Karpas-422 (cell line): ENCODE measurements around the gene CENPL. TPM values are rescaled to one million over a fixed set of nuclear protein-coding genes. Genes with fewer than 3 reads are reported as not detected.
"Not testable (repeated sequence)": the region's sequence is repeated elsewhere in the genome, so short reads cannot be mapped to it uniquely, and the experiment has no call there.

ENCODE experiments used
- DNase-seq: peaks from one replicate; pipeline ENCODE4 v3.0.0-alpha.2; 2015
- H2AFZ ChIP-seq: fragments of 200-600 bp; sonication (generic); 2 replicates; pipeline ENCODE4 v1.6.1; 2014; ENCODE audit warnings: antibody characterized with exemption, low read length, mixed read lengths
- H3K27ac ChIP-seq: fragments of 200-600 bp; sonication (generic); 2 replicates; pipeline ENCODE4 v1.5.1; 2014; ENCODE audit warnings: mild to moderate bottlenecking, low read length, moderate library complexity
- H3K27me3 ChIP-seq: fragments of 200-600 bp; sonication (generic); 2 replicates; pipeline ENCODE4 v1.6.1; 2014; ENCODE audit warnings: low read length, mixed read lengths
- H3K36me3 ChIP-seq: fragments of 200-600 bp; sonication (generic); 2 replicates; pipeline ENCODE4 v1.6.1; 2014; ENCODE audit warnings: low read length, mixed read lengths; ENCODE audit not compliant: insufficient read depth
- H3K4me1 ChIP-seq: fragments of 200-600 bp; sonication (generic); 2 replicates; pipeline ENCODE4 v1.6.1; 2014; ENCODE audit warnings: mild to moderate bottlenecking, low read length, mixed read lengths
- H3K4me2 ChIP-seq: fragments of 200-600 bp; sonication (generic); 2 replicates; pipeline ENCODE4 v1.6.1; 2014; ENCODE audit warnings: low read length, low read depth, mild to moderate bottlenecking; ENCODE audit not compliant: poor library complexity, severe bottlenecking
- H3K4me3 ChIP-seq: fragments of 200-600 bp; sonication (generic); 2 replicates; pipeline ENCODE4 v1.5.1; 2014; ENCODE audit warnings: mild to moderate bottlenecking, antibody characterized with exemption, low read length, mixed read lengths
- H3K79me2 ChIP-seq: fragments of 200-600 bp; sonication (generic); 2 replicates; pipeline ENCODE4 v1.6.1; 2014; ENCODE audit warnings: mild to moderate bottlenecking, low read length, mixed read lengths
- H3K9ac ChIP-seq: fragments of 200-600 bp; sonication (generic); 2 replicates; pipeline ENCODE4 v1.6.0; 2014; ENCODE audit warnings: low read length
- H3K9me2 ChIP-seq: fragments of 200-600 bp; sonication (generic), shearing (Covaris generic); replicated peaks from 2 replicates; pipeline ENCODE4 v1.6.0; 2014; ENCODE audit warnings: mild to moderate bottlenecking, low read length, moderate library complexity; ENCODE audit not compliant: insufficient read depth
- H3K9me3 ChIP-seq: fragments of 300-700, 200-600 bp; sonication (generic); 2 replicates; pipeline ENCODE4 v1.6.1; 2014; ENCODE audit warnings: low read length, mixed read lengths
- H4K20me1 ChIP-seq: fragments of 200-600 bp; sonication (generic); 2 replicates; pipeline ENCODE4 v1.6.1; 2014; ENCODE audit warnings: mild to moderate bottlenecking, antibody characterized with exemption, low read length, low read depth; ENCODE audit not compliant: insufficient read depth
- total RNA-seq: library from RNA; depleted of rRNA; stranded (reverse); fragments of >200 nt; shearing (Covaris generic); gene quantifications from 2 replicates; pipeline ENCODE4 v1.2.3, GENCODE V29; 2014; ENCODE audit warnings: low replicate concordance

The CENPL gene
- total RNA-seq, 1 experiment from 2014 or later: 29.3 TPM

DNA sequence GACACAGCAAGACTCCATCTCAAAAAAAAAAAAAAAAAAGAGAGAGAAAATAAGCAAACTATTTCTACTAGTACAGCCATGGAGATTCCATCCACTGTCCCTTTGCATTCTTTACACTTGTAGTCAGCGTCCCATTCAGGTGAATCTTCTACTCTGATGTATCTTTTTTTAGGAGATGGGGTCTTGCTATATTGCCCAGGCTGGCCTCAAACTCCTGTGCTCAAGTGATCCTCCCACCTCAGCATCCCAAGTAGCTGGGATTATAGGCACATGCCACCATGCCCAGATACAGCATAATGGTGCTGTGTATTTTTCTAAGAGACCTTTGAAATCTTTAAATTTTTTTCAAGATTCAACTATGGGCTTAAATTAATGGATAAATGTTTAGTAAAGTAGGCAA lies 8.1 kb upstream of the CENPL start:
- Histone ChIP-seq H3K27me3 (no peaks in the 10 kb centered on the region), H4K20me1 (no peaks in the 10 kb centered on the region), H3K36me3 (peaks cover 26% of the 10 kb centered on the region), H3K4me3 (no peak overlapping the region), H3K79me2 (no peaks in the 10 kb centered on the region; the same call in 1 of the 2 replicates), H2AFZ (no peak overlapping the region), H3K27ac (no peak overlapping the region), H3K9me3 (no peaks in the 10 kb centered on the region), H3K9ac (no peak overlapping the region), H3K9me2 (no peaks in the 10 kb centered on the region), H3K4me2 (no peak overlapping the region), H3K4me1 (no peaks in the 10 kb centered on the region)
- no peak for DNase-seq

DNA sequence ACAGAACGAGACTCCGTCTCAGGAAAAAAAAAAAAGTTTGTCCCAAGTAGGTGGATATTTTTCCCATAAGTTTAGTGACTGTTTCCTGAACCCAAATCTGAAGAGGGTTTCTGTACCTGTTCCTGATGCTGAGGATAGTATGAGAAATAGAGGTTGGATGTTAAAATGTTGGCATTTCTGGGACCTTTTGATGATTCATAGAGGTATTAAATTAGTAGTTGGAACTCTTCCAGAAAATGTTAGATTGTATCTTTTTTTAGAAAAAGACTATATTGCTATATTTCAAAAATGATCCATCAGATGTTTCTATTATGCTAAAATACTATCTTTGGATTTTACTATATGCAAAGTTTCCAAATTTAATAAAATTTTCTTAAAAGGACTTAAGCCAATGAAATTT lies 2.9 kb upstream of the CENPL start:
- Histone ChIP-seq H3K4me3 (no peak overlapping the region), H3K4me2 (no peak overlapping the region), H4K20me1 (no peaks in the 10 kb centered on the region; the same call in 1 of the 2 replicates), H2AFZ (no peak overlapping the region), H3K9ac (no peak overlapping the region), H3K27me3 (no peaks in the 10 kb centered on the region), H3K36me3 (peaks cover 7% of the 10 kb centered on the region; the same call in 1 of the 2 replicates), H3K27ac (no peak overlapping the region), H3K79me2 (peaks cover 33% of the 10 kb centered on the region), H3K9me2 (no peaks in the 10 kb centered on the region), H3K9me3 (no peaks in the 10 kb centered on the region), H3K4me1 (peaks cover 10% of the 10 kb centered on the region)
- DNase-seq: no peak

DNA sequence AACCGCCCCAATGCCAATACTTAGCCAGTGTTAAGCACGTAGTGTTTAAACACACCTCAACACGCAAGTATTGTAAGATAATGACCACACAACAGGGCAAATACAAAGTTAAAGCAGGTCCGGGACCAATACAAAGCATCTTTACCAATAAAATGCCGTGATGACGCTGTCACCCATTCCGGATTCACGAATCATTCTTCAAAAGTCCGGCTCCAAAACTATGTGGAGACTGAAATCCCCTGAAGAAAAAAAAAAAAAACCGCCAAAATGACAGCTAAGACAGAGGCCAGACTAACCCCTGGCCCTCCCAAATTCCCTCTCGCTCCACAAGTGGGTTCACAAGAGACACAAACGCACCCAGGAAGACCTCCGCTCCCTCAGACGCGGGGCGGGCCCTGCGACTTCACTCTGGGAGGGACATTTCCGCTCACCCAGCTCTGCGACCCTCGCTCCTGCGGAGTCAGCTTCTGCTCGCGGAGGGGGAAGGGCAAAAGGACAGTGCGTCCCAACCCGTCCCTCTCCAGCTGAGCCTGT lies 835 bp downstream of the CENPL start:
- peak overlapping the region; percentile 76 for H3K4me3 ChIP-seq
- peaks cover 28% of the 10 kb centered on the region for H3K36me3 ChIP-seq
- no peaks in the 10 kb centered on the region for H3K9me3 ChIP-seq
- H3K9me2 ChIP-seq: no peaks in the 10 kb centered on the region
- H3K27me3 ChIP-seq: no peaks in the 10 kb centered on the region
- peaks cover 69% of the 10 kb centered on the region for H3K79me2 ChIP-seq
- peak overlapping the region; percentile 75 for H3K9ac ChIP-seq
- peak overlapping the region; percentile 86 for H3K4me2 ChIP-seq
- H3K27ac ChIP-seq: peak overlapping the region; percentile 81
- no peak for DNase-seq
- no peaks in the 10 kb centered on the region; the same call in 1 of the 2 replicates for H4K20me1 ChIP-seq
- peak overlapping the region; percentile 69; the same call in 1 of the 2 replicates for H2AFZ ChIP-seq
- peaks cover 16% of the 10 kb centered on the region for H3K4me1 ChIP-seq

DNA sequence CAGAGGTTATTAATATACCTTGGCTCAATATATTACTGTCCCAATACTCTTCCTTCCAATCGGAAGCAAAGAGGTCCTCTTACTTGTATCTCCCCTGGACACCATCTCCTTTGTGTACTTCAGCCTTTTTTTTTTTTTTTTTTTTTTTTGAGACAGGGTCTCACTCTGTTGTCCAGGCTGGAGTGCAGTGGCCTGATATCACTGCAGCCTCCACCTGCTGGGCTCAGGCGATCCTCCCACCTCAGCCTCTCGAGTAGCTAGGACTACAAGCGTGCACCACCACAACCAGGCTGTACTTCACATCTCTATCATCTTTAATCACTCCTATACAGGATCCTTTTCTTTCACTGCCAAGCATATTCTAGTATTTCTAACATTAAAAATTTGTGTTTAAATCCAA lies 3.0 kb downstream of the CENPL start:
- peaks cover 80% of the 10 kb centered on the region for H3K79me2 ChIP-seq

DNA sequence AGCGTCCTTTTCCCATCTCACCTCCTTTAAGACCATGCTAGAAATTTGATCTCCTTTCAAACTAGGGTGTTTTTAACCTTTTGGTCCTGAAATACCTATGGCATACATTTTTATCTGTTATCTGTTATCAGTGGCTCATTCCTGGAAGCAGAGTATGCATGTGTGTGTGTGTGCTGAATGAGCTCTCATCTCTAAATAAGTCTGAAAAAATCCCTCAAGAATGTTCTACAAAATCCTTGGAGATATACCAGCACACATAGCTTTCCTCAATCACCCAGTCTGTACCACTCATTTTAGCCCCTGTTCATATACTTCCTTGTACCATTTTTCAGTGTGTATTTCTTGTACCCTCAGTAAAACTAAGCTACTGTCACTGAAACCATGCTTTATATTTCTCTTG lies 6.2 kb downstream of the CENPL start:
- no peak overlapping the region for H3K4me2 ChIP-seq
- H3K9me2 ChIP-seq: no peaks in the 10 kb centered on the region
- peaks cover 12% of the 10 kb centered on the region for H3K4me1 ChIP-seq
- H3K79me2 ChIP-seq: peaks cover 89% of the 10 kb centered on the region
- H3K4me3 ChIP-seq: no peak overlapping the region
- H4K20me1 ChIP-seq: no peaks in the 10 kb centered on the region; the same call in 1 of the 2 replicates
- peaks cover 36% of the 10 kb centered on the region for H3K36me3 ChIP-seq
- no peak overlapping the region for H3K9ac ChIP-seq
- H2AFZ ChIP-seq: no peak overlapping the region
- DNase-seq: no peak
- H3K27ac ChIP-seq: no peak overlapping the region
- no peaks in the 10 kb centered on the region for H3K27me3 ChIP-seq
- H3K9me3 ChIP-seq: no peaks in the 10 kb centered on the region

More for the DNA sequence above, 3.0 kb downstream of the CENPL start:
- no peaks in the 10 kb centered on the region; the same call in 1 of the 2 replicates for H4K20me1 ChIP-seq
- no peak overlapping the region for H3K9ac ChIP-seq
- no peaks in the 10 kb centered on the region for H3K9me2 ChIP-seq
- peaks cover 16% of the 10 kb centered on the region for H3K4me1 ChIP-seq
- H3K27ac ChIP-seq: no peak overlapping the region
- peaks cover 36% of the 10 kb centered on the region for H3K36me3 ChIP-seq
- H3K9me3 ChIP-seq: no peaks in the 10 kb centered on the region
- peak overlapping the region; percentile 86 for H3K4me2 ChIP-seq
- H3K4me3 ChIP-seq: no peak overlapping the region
- no peak for DNase-seq
- H3K27me3 ChIP-seq: no peaks in the 10 kb centered on the region
- H2AFZ ChIP-seq: no peak overlapping the region

DNA sequence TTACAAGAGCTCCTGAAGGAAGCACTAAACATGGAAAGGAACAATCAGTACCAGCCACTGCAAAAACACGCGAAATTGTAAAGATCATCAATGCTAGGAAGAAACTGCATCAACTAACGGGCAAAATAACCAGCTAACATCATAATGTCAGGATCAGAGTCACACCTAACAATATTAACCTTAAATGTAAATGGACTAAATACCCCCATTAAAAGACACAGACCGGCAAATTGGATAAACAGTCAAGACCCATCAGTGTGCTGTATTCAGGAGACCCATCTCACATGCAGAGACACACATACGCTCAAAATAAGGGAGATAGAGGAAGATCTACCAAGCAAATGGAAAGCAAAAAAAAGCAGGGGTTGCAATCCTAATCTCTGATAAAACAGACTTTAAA lies 11.0 kb downstream of the CENPL start:
- peaks cover 19% of the 10 kb centered on the region for H3K36me3 ChIP-seq
- H3K27me3 ChIP-seq, H3K9me2 ChIP-seq, H4K20me1 ChIP-seq, H3K4me2 ChIP-seq, H3K9ac ChIP-seq, H3K4me1 ChIP-seq, H3K4me3 ChIP-seq, DNase-seq, H3K27ac ChIP-seq, H3K9me3 ChIP-seq, H2AFZ ChIP-seq: not testable (repeated sequence)
- peaks cover 79% of the 10 kb centered on the region for H3K79me2 ChIP-seq

DNA sequence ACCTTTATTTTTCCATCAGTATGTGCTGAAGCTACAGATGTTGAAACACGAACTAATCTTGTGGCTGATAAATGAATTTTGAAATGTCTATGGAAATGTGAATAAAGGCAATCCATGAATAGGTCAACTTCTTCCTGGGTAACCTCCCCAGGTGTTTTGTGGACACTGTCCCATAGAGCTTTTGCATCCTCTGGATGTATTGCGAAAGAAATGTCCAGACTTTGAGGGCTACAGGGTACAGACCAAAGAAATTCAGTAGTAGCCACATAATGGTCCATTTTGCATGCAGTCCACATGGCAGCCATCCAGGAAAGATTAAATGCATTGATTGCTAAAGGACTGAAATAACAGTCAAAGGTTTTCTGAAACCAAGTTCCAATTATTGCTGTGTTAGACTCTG lies 21.7 kb downstream of the CENPL start:
- Histone ChIP-seq H3K9me2 (no peaks in the 10 kb centered on the region), H3K27me3 (no peaks in the 10 kb centered on the region), H3K4me1 (no peaks in the 10 kb centered on the region), H3K27ac (no peak overlapping the region), H3K9ac (no peak overlapping the region), H3K4me3 (no peak overlapping the region), H3K36me3 (peaks cover 57% of the 10 kb centered on the region), H3K4me2 (no peak overlapping the region), H3K79me2 (peaks cover 37% of the 10 kb centered on the region), H3K9me3 (no peaks in the 10 kb centered on the region), H2AFZ (no peak overlapping the region), H4K20me1 (no peaks in the 10 kb centered on the region)
- no peak for DNase-seq

DNA sequence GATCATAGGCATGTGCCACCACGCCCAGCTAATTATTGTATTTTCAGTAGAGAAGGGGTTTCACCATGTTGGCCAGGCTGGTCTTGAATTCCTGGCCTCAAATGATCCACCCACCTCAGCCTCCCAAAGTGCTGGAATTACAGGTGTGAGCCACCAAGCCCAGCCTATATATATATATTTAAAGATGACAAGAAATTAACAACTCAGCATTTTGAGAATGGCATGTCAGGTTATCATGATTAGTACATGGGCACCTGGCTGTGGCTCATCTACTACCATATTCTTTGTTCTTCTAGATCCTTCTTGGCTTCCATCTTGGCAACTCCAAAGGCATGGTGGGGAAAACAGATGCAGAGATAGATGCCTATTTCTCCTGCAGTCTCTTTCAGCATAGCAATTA lies 24.7 kb downstream of the CENPL start:
- not testable (repeated sequence) for H3K9me3 ChIP-seq, H4K20me1 ChIP-seq, H3K4me1 ChIP-seq, H3K27ac ChIP-seq, H3K4me3 ChIP-seq, H3K4me2 ChIP-seq, H3K9me2 ChIP-seq, H3K9ac ChIP-seq, H3K27me3 ChIP-seq, DNase-seq, H2AFZ ChIP-seq
- peaks cover 45% of the 10 kb centered on the region for H3K36me3 ChIP-seq
- H3K79me2 ChIP-seq: peaks cover 27% of the 10 kb centered on the region
